Esophagus squamous epithelium (tissue), 4 donors: ENCODE measurements around the gene A1BG.

Experiments
- POLR2A ChIP-seq, 4 donors: fragments of 450-650 bp; IDR thresholded peaks; one replicate each; pipeline ENCODE4 v1.6.1; 2017; ENCODE audit warnings: antibody characterized with exemption in 4 of 4, mild to moderate bottlenecking in 4 of 4, moderate library complexity in 3 of 4
- TF ChIP-seq, protein P1 (sequence below), 6 experiments: fragments of 450-650 bp in 4 of 6; fragments of 200-600 bp in 2 of 6; sonication (generic) in 2 of 6; IDR thresholded peaks; one replicate each; pipeline ENCODE4 v1.5.1; 2016 to 2019; ENCODE audit warnings: antibody characterized with exemption in 6 of 6, mild to moderate bottlenecking in 4 of 6, moderate library complexity in 4 of 6

DNA sequence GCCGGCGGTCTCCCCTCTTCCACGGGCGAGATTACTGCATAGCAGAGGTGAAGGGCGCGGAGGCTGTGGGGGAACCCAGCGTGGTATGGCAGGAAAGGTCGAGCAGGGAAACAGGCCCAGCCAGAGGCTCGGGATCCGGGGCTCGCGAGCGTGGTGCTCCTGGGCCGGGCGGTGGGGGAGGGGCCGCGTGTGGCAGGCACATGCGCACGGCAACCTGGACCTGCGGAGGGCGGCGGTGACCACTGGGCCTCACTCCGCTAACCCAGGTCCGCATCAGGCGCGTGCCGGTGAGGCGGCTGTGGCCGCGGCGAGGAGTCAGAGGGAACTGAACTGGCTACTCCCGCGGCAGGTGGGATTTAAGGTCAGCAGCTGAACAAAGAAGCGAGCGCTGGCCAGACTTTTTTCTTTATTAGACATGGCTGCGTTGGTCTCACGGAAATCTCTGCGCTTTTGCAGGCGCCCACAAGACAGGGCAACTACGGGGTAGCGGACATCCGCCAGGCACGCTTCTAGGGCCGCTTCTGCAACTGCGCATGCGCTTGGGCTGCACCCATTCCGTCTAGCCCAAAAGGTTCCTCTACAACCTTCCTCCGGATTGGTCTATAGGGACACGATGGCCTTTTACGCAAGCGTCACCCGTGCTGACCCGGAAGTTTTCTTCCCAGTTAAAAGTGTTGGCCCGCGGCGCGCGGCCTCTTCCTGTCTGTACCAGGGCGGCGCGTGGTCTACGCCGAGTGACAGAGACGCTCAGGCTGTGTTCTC, 33.5 kb upstream of the A1BG start, which contains the start of gene RPS5:
- TF ChIP-seq, protein P1, sequence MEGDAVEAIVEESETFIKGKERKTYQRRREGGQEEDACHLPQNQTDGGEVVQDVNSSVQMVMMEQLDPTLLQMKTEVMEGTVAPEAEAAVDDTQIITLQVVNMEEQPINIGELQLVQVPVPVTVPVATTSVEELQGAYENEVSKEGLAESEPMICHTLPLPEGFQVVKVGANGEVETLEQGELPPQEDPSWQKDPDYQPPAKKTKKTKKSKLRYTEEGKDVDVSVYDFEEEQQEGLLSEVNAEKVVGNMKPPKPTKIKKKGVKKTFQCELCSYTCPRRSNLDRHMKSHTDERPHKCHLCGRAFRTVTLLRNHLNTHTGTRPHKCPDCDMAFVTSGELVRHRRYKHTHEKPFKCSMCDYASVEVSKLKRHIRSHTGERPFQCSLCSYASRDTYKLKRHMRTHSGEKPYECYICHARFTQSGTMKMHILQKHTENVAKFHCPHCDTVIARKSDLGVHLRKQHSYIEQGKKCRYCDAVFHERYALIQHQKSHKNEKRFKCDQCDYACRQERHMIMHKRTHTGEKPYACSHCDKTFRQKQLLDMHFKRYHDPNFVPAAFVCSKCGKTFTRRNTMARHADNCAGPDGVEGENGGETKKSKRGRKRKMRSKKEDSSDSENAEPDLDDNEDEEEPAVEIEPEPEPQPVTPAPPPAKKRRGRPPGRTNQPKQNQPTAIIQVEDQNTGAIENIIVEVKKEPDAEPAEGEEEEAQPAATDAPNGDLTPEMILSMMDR (IDR thresholded peaks at IDR 0.05): peak in 1 of 6 experiments; percentile 11
- TF ChIP-seq POLR2A (IDR thresholded peaks at IDR 0.05): peak in 3 of 4 donors; percentile 7 to 82 (median 70)
